H9 (cell line): ENCODE results near the gene DPT. TPM values are rescaled to one million over a fixed set of nuclear protein-coding genes. Genes with fewer than 3 reads are reported as not detected.

Source experiments
- DNase-seq: peaks from one replicate; pipeline ENCODE4 v3.0.0-alpha.2; 2017
- H2AFZ ChIP-seq: one replicate; pipeline ENCODE4 v1.6.1; 2013; ENCODE audit warnings: mild to moderate bottlenecking, low read length, control low read depth, moderate library complexity
- H2AK5ac ChIP-seq: 2 replicates; pipeline ENCODE4 v1.6.1; 2013; ENCODE audit warnings: low read length, control low read depth, mixed read lengths; ENCODE audit not compliant: insufficient read length
- H2BK120ac ChIP-seq: one replicate; pipeline ENCODE4 v1.6.1; 2013; ENCODE audit warnings: low read depth, mild to moderate bottlenecking, low read length, control low read depth, inconsistent platforms; ENCODE audit not compliant: poor library complexity, severe bottlenecking
- H2BK12ac ChIP-seq: 2 replicates; pipeline ENCODE4 v1.6.1; 2013; ENCODE audit warnings: low read length, control low read depth, mixed read lengths, low read depth; ENCODE audit not compliant: insufficient read length
- H2BK15ac ChIP-seq: 2 replicates; pipeline ENCODE4 v1.6.1; 2013; ENCODE audit warnings: low read depth, low read length, control low read depth
- H2BK20ac ChIP-seq: one replicate; pipeline ENCODE4 v1.6.1; 2013; ENCODE audit warnings: low read depth, mild to moderate bottlenecking, low read length, control low read depth, inconsistent platforms; ENCODE audit not compliant: poor library complexity, severe bottlenecking
- H2BK5ac ChIP-seq: 2 replicates; pipeline ENCODE4 v1.6.1; 2013; ENCODE audit warnings: low read length, control low read depth, mixed read lengths; ENCODE audit not compliant: insufficient read length
- H3K14ac ChIP-seq: 2 replicates; pipeline ENCODE4 v1.6.1; 2013; ENCODE audit warnings: low read length, control low read depth; ENCODE audit not compliant: insufficient read depth
- H3K18ac ChIP-seq: 2 replicates; pipeline ENCODE4 v1.6.1; 2013; ENCODE audit warnings: low read depth, mild to moderate bottlenecking, mixed read lengths, low read length, control low read depth; ENCODE audit not compliant: insufficient read length
- H3K23ac ChIP-seq: 2 replicates; pipeline ENCODE4 v1.6.1; 2013; ENCODE audit warnings: low read length, control low read depth, mixed read lengths, low read depth; ENCODE audit not compliant: insufficient read length
- H3K23me2 ChIP-seq: 2 replicates; pipeline ENCODE4 v1.6.1; 2013; ENCODE audit warnings: low read depth, mild to moderate bottlenecking, mixed read lengths, low read length, control low read depth; ENCODE audit not compliant: insufficient read length, poor library complexity, severe bottlenecking
- H3K27ac ChIP-seq: 2 replicates; pipeline ENCODE4 v1.5.1; 2013; ENCODE audit warnings: low read length, control low read depth, mixed read lengths, low read depth; ENCODE audit not compliant: insufficient read length
- H3K27me3 ChIP-seq: 2 replicates; pipeline ENCODE4 v1.6.1; 2013; ENCODE audit warnings: low read length, control low read depth, inconsistent platforms; ENCODE audit not compliant: insufficient read depth
- H3K4ac ChIP-seq: 2 replicates; pipeline ENCODE4 v1.6.1; 2013; ENCODE audit warnings: low read depth, mild to moderate bottlenecking, control low read depth, inconsistent platforms, low read length, moderate library complexity
- H3K4me1 ChIP-seq: 2 replicates; pipeline ENCODE4 v1.6.1; 2013; ENCODE audit warnings: low read length, control low read depth, inconsistent platforms; ENCODE audit not compliant: insufficient read depth
- H3K4me2 ChIP-seq: 2 replicates; pipeline ENCODE4 v1.6.1; 2013; ENCODE audit warnings: low read length, control low read depth, mixed read lengths; ENCODE audit not compliant: insufficient read length, insufficient read depth
- H3K56ac ChIP-seq: 2 replicates; pipeline ENCODE4 v1.6.1; 2013; ENCODE audit warnings: low read depth, mild to moderate bottlenecking, mixed read lengths, low read length, control low read depth; ENCODE audit not compliant: insufficient read length
- H3K79me1 ChIP-seq: 2 replicates; pipeline ENCODE4 v1.6.1; 2013; ENCODE audit warnings: low read depth, mild to moderate bottlenecking, moderate library complexity, low read length, control low read depth, inconsistent platforms; ENCODE audit not compliant: insufficient read depth, poor library complexity, severe bottlenecking
- H3K79me2 ChIP-seq: 2 replicates; pipeline ENCODE4 v1.6.1; 2013; ENCODE audit warnings: low read length, control low read depth, inconsistent platforms; ENCODE audit not compliant: insufficient read depth
- H3K9ac ChIP-seq: 2 replicates; pipeline ENCODE4 v1.6.1; 2013; ENCODE audit warnings: low read length, control low read depth, mixed read lengths; ENCODE audit not compliant: insufficient read length; ENCODE audit errors: extremely low read depth
- H3K9me3 ChIP-seq: one replicate; pipeline ENCODE4 v1.6.1; 2013; ENCODE audit warnings: low read depth, low read length, inconsistent platforms; ENCODE audit not compliant: control insufficient read depth
- H3T11ph ChIP-seq: one replicate; pipeline ENCODE4 v1.6.1; 2013; ENCODE audit warnings: mild to moderate bottlenecking, low read length, control low read depth, inconsistent platforms
- H4K20me1 ChIP-seq: one replicate; pipeline ENCODE4 v1.6.1; 2013; ENCODE audit not compliant: control insufficient read depth, insufficient read length, insufficient read depth
- H4K5ac ChIP-seq: 2 replicates; pipeline ENCODE4 v1.6.1; 2013; ENCODE audit warnings: low read depth, mild to moderate bottlenecking, mixed read lengths, low read length, control low read depth; ENCODE audit not compliant: insufficient read length
- H4K8ac ChIP-seq: replicated peaks from 2 replicates; pipeline ENCODE4 v1.6.1; 2013; ENCODE audit warnings: low read length, control low read depth, mixed read lengths, low read depth; ENCODE audit not compliant: insufficient read length
- H4K91ac ChIP-seq: 2 replicates; pipeline ENCODE4 v1.6.1; 2013; ENCODE audit warnings: low read depth, mild to moderate bottlenecking, moderate library complexity, mixed read lengths, low read length, control low read depth; ENCODE audit not compliant: insufficient read length
- H3K27ac Mint-ChIP-seq, 3 experiments: 2 replicates in 2 of 3; 3 replicates in 1 of 3; pipeline ENCODE4 v1.8.0; 2020 to 2021; ENCODE audit warnings: mixed read lengths in 3 of 3, mild to moderate bottlenecking in 1 of 3, moderate library complexity in 1 of 3
- H3K27me3 Mint-ChIP-seq: 2 replicates; pipeline ENCODE4 v1.8.0; 2021; ENCODE audit warnings: low read depth, mild to moderate bottlenecking, moderate library complexity, mixed read lengths
- H3K36me3 Mint-ChIP-seq, 3 experiments: 2 replicates in 2 of 3; 3 replicates in 1 of 3; pipeline ENCODE4 v1.8.0; 2020 to 2021; ENCODE audit warnings: low read depth in 3 of 3, mixed read lengths in 3 of 3; ENCODE audit not compliant: insufficient read depth in 1 of 3
- H3K4me1 Mint-ChIP-seq, 2 experiments: 2 replicates each; pipeline ENCODE4 v1.8.0; 2020; ENCODE audit warnings: mixed read lengths in 2 of 2
- H3K4me3 Mint-ChIP-seq, 2 experiments: 2 replicates in 1 of 2; 3 replicates in 1 of 2; pipeline ENCODE4 v1.8.0; 2020 to 2021; ENCODE audit warnings: mild to moderate bottlenecking in 2 of 2, mixed read lengths in 2 of 2, moderate library complexity in 1 of 2
- H3K9me3 Mint-ChIP-seq, 2 experiments: 2 replicates in 1 of 2; 3 replicates in 1 of 2; pipeline ENCODE4 v1.8.0; 2020; ENCODE audit warnings: mild to moderate bottlenecking in 2 of 2, mixed read lengths in 2 of 2, moderate library complexity in 1 of 2
- WGBS: extraction: QIAGEN DNeasy Blood & Tissue Kit; methylation state at CpG from one replicate; pipeline ENCODE4 v1.1.7; 2013; ENCODE audit warnings: missing lambda C conversion rate, low lambda C conversion rate, mixed read lengths; ENCODE audit not compliant: insufficient read length; ENCODE audit errors: extremely low coverage; 5-methylcytosine and 5-hydroxymethylcytosine counted together
- total RNA-seq: library from RNA; stranded (reverse); gene quantifications from 2 replicates; pipeline ENCODE4 v1.2.1, GENCODE V29; 2021
- TF ChIP-seq, protein P1 (sequence below): fragments of 200-600 bp; sonication (generic); conservative IDR thresholded peaks from 3 replicates; pipeline ENCODE4 v1.8.0; 2021; ENCODE audit warnings: antibody characterized with exemption, mild to moderate bottlenecking

DPT gene
- total RNA-seq, 1 experiment from 2014 or later: not detected

DNA sequence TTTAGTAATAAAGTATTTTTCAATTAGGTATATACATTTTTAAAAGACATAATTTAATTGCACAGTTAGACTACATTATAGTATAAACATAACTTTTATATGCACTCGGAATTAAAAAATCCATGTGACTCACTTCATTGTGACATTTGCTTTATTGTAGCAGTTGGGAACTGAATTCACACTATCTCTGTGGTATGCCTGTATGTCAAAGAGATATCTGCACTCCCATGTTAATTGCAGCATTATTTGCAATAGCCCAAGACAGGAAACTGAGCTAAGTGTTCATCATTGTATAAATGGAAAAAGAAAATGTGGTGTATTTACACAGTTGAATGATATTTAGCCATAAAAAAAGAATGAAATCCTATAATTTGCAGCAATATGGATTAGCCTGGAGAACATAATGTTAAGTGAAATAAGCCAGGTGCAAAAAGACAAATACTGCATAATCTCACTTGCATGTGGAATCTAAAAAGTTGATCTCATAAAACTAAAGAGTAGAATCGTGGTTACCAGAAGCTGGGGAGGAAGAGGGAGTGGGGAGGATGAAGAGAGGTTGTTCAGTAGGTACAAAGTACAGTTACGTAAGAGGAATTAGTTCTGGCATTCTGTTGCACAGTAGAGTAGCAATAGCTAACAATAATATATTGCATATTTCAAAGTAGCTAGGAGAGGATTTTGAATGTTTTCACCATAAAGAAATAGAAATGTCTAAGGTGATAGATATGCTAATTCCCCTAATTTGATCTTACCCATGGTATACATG is 64.8 kb downstream of the DPT start:
- H3K79me2 ChIP-seq: no peaks in the 10 kb centered on the region
- DNase-seq: no peak
- TF ChIP-seq, protein P1, sequence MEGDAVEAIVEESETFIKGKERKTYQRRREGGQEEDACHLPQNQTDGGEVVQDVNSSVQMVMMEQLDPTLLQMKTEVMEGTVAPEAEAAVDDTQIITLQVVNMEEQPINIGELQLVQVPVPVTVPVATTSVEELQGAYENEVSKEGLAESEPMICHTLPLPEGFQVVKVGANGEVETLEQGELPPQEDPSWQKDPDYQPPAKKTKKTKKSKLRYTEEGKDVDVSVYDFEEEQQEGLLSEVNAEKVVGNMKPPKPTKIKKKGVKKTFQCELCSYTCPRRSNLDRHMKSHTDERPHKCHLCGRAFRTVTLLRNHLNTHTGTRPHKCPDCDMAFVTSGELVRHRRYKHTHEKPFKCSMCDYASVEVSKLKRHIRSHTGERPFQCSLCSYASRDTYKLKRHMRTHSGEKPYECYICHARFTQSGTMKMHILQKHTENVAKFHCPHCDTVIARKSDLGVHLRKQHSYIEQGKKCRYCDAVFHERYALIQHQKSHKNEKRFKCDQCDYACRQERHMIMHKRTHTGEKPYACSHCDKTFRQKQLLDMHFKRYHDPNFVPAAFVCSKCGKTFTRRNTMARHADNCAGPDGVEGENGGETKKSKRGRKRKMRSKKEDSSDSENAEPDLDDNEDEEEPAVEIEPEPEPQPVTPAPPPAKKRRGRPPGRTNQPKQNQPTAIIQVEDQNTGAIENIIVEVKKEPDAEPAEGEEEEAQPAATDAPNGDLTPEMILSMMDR: no peak
- H4K91ac ChIP-seq: no peak overlapping the region
- WGBS: no CpG with 5 or more reads among the region's 3 CpGs
- H2BK15ac ChIP-seq: no peak overlapping the region
- Mint-ChIP-seq H3K9me3 (no peaks in the 10 kb centered on the region; a peak in 2 of 5 replicates), H3K27me3 (no peaks in the 10 kb centered on the region), H3K36me3 (no peaks in the 10 kb centered on the region), H3K4me3 (no peak overlapping the region; a peak in 1 of 5 replicates), H3K4me1 (no peaks in the 10 kb centered on the region), H3K27ac (no peak overlapping the region; a peak in 1 of 7 replicates)
- no peak overlapping the region for H3K18ac ChIP-seq
- no peak overlapping the region for H3K23ac ChIP-seq
- no peak overlapping the region for H2BK12ac ChIP-seq
- no peaks in the 10 kb centered on the region for H3K9me3 ChIP-seq
- H2AK5ac ChIP-seq: no peak overlapping the region
- no peak overlapping the region for H2AFZ ChIP-seq
- no peaks in the 10 kb centered on the region for H3K79me1 ChIP-seq
- H3K27ac ChIP-seq: no peak overlapping the region
- H3T11ph ChIP-seq: no peak overlapping the region
- no peak overlapping the region for H2BK20ac ChIP-seq
- H4K5ac ChIP-seq: no peak overlapping the region
- H2BK5ac ChIP-seq: no peak overlapping the region
- H3K14ac ChIP-seq: no peak overlapping the region
- no peak overlapping the region for H3K4ac ChIP-seq
- H2BK120ac ChIP-seq: no peak overlapping the region
- H3K23me2 ChIP-seq: no peaks in the 10 kb centered on the region
- no peak overlapping the region for H3K56ac ChIP-seq
- H4K8ac ChIP-seq: no peak overlapping the region
- H3K4me1 ChIP-seq: no peaks in the 10 kb centered on the region
- H3K9ac ChIP-seq: no peak overlapping the region
- no peaks in the 10 kb centered on the region for H4K20me1 ChIP-seq
- H3K27me3 ChIP-seq: no peaks in the 10 kb centered on the region
- no peak overlapping the region for H3K4me2 ChIP-seq
